ENCODE measurements around the gene NOXA1.
A peak's percentile ranks its signal among the peaks of the same experiment; 100 is the strongest.

Gene NOXA1

GRCh38 chr9:137387891-137388560 lies 35.2 kb upstream of the NOXA1 start:
- no peak for DNase-seq (ENCODE audit: low read depth)

- DNase-seq (ENCODE audit: low read depth) = no peak
These were observed 34.4 kb upstream of the NOXA1 start for GRCh38 chr9:137388589-137389427.

GRCh38 chr9:137389428-137389746 lies 33.8 kb upstream of the NOXA1 start:
- no peak for DNase-seq (ENCODE audit: low read depth)

- DNase-seq (ENCODE audit: low read depth) = no peak
These were observed 32.4 kb upstream of the NOXA1 start for GRCh38 chr9:137390553-137391410.

GRCh38 chr9:137391411-137391754 lies 31.8 kb upstream of the NOXA1 start:
- no peak for DNase-seq (ENCODE audit: low read depth)

GRCh38 chr9:137392232-137393007 lies 30.8 kb upstream of the NOXA1 start:
- DNase-seq (ENCODE audit: low read depth) = no peak

GRCh38 chr9:137393176-137394150 lies 29.7 kb upstream of the NOXA1 start:
- no peak for DNase-seq (ENCODE audit: low read depth)

- DNase-seq (ENCODE audit: low read depth) = no peak
These were observed 28.1 kb upstream of the NOXA1 start for GRCh38 chr9:137394866-137395665.

- DNase-seq (ENCODE audit: low read depth) = no peak
These were observed 27.6 kb upstream of the NOXA1 start for GRCh38 chr9:137395666-137396010.

- DNase-seq (ENCODE audit: low read depth) = peak; percentile 99
These were observed 27.0 kb upstream of the NOXA1 start for GRCh38 chr9:137396227-137396626.

- peak; percentile 34 for DNase-seq (ENCODE audit: low read depth)
These were observed 26.4 kb upstream of the NOXA1 start for GRCh38 chr9:137396634-137397367.

- DNase-seq (ENCODE audit: low read depth) = no peak
These were observed 25.3 kb upstream of the NOXA1 start for GRCh38 chr9:137397675-137398423.

GRCh38 chr9:137398561-137399468 lies 24.4 kb upstream of the NOXA1 start:
- DNase-seq (ENCODE audit: low read depth) = no peak

- no peak for DNase-seq (ENCODE audit: low read depth)
These were observed 20.4 kb upstream of the NOXA1 start for GRCh38 chr9:137402746-137403145.

GRCh38 chr9:137403269-137403668 lies 19.9 kb upstream of the NOXA1 start:
- no peak for DNase-seq (ENCODE audit: low read depth)

- DNase-seq (ENCODE audit: low read depth) = no peak
These were observed 18.1 kb upstream of the NOXA1 start for GRCh38 chr9:137404961-137405567.

GRCh38 chr9:137405677-137406081 lies 17.5 kb upstream of the NOXA1 start:
- DNase-seq (ENCODE audit: low read depth) = peak; percentile 62

Data from amniotic epithelial cell (primary cell).